Gastrocnemius medialis (tissue), 4 donors: ENCODE measurements around the gene DCC. TPM values are rescaled to one million over a fixed set of nuclear protein-coding genes. Genes with fewer than 3 reads are reported as not detected.

Experiments used
- ATAC-seq, 2 donors: fragments of 150-250 bp; one replicate each; pipeline ENCODE4 v1.9.1; 2016
- DNase-seq, 2 donors: peaks; one replicate each; pipeline ENCODE4 v3.0.0-alpha.2; 2019
- H3K27ac ChIP-seq, 4 donors: fragments of 200-600 bp; sonication (generic); 1 replicate in 1 of 4; 2 replicates in 3 of 4; pipeline ENCODE4 v1.5.1; 2016 to 2018; ENCODE audit warnings: mild to moderate bottlenecking in 2 of 4, moderate library complexity in 1 of 4
- H3K27me3 ChIP-seq, 3 donors: fragments of 200-600 bp; sonication (generic) in 2 of 3; 1 replicate in 1 of 3; 2 replicates in 2 of 3; pipeline versions ENCODE4 v1.5.1 to v1.6.0; 2016 to 2019; ENCODE audit warnings: mild to moderate bottlenecking in 1 of 3, moderate library complexity in 1 of 3
- H3K36me3 ChIP-seq, 2 donors: fragments of 200-600 bp; sonication (generic) in 1 of 2; one replicate each; pipeline ENCODE4 v1.5.1; 2017 to 2018
- H3K4me1 ChIP-seq, 2 donors: fragments of 200-600 bp; sonication (generic) in 1 of 2; one replicate each; pipeline ENCODE4 v1.5.1; 2016 to 2017; ENCODE audit warnings: mild to moderate bottlenecking in 2 of 2
- H3K4me3 ChIP-seq, 4 donors: fragments of 200-600 bp; sonication (generic) in 3 of 4; 1 replicate in 1 of 4; 2 replicates in 3 of 4; pipeline ENCODE4 v1.5.1; 2016 to 2019; ENCODE audit warnings: mild to moderate bottlenecking in 2 of 4
- H3K9me3 ChIP-seq, 3 donors: fragments of 200-600 bp; sonication (generic) in 2 of 3; 1 replicate in 1 of 3; 2 replicates in 2 of 3; pipeline ENCODE4 v1.5.1; 2016 to 2019
- POLR2A ChIP-seq, 2 donors: fragments of 450-650 bp; IDR thresholded peaks; one replicate each; pipeline ENCODE4 v1.6.1; 2017; ENCODE audit warnings: antibody characterized with exemption in 2 of 2, mild to moderate bottlenecking in 2 of 2, moderate library complexity in 2 of 2
- in situ Hi-C, 4 donors: fragments of 200-750 bp; cut with MboI; loops; one replicate each; pipeline versions ENCODE4 v1.15.0 to v1.8.0; 2017; ENCODE audit warnings: low sequenced_read_pairs in 4 of 4
- intact Hi-C: fragments of 100-400 bp; cut with DNase I; formaldehyde crosslinking; loops from one replicate; pipeline ENCODE4 v1.15.1; 2023; ENCODE audit warnings: low total_unique reads
- total RNA-seq, 4 donors: library from RNA; depleted of rRNA; stranded (reverse); fragments of >200 nt; gene quantifications; one replicate each; pipeline versions ENCODE4 v1.1.0 to v1.2.3, GENCODE V29; 2016
- TF ChIP-seq, protein P1 (sequence below), 5 experiments: fragments of 450-650 bp in 3 of 5; fragments of 200-600 bp in 2 of 5; sonication (generic) in 2 of 5; IDR thresholded peaks in 4 of 5; conservative IDR thresholded peaks in 1 of 5; 1 replicate in 4 of 5; 2 replicates in 1 of 5; pipeline ENCODE4 v1.5.1; 2016 to 2019; ENCODE audit warnings: antibody characterized with exemption in 5 of 5, mild to moderate bottlenecking in 3 of 5, moderate library complexity in 3 of 5

DCC gene
- total RNA-seq, 4 donors from 2014 or later: not detected

GRCh38 chr18:52845036-52845435 lies 505.0 kb downstream of the DCC start:
- H3K4me1 ChIP-seq: no peaks in the 10 kb centered on the region
- ATAC-seq (no peak), DNase-seq (no peak)
- no peaks in the 10 kb centered on the region for H3K9me3 ChIP-seq
- H3K27ac ChIP-seq: no peak overlapping the region
- no peak overlapping the region for H3K4me3 ChIP-seq
- in situ Hi-C loops (no loop called here), intact Hi-C loops (no loop called here)
- H3K27me3 ChIP-seq: no peaks in the 10 kb centered on the region
- TF ChIP-seq POLR2A (IDR thresholded peaks at IDR 0.05): no peak
- TF ChIP-seq, protein P1, sequence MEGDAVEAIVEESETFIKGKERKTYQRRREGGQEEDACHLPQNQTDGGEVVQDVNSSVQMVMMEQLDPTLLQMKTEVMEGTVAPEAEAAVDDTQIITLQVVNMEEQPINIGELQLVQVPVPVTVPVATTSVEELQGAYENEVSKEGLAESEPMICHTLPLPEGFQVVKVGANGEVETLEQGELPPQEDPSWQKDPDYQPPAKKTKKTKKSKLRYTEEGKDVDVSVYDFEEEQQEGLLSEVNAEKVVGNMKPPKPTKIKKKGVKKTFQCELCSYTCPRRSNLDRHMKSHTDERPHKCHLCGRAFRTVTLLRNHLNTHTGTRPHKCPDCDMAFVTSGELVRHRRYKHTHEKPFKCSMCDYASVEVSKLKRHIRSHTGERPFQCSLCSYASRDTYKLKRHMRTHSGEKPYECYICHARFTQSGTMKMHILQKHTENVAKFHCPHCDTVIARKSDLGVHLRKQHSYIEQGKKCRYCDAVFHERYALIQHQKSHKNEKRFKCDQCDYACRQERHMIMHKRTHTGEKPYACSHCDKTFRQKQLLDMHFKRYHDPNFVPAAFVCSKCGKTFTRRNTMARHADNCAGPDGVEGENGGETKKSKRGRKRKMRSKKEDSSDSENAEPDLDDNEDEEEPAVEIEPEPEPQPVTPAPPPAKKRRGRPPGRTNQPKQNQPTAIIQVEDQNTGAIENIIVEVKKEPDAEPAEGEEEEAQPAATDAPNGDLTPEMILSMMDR (IDR thresholded peaks at IDR 0.05 in 4 of 5, conservative IDR thresholded peaks at IDR 0.05 in 1 of 5): no peak
- H3K36me3 ChIP-seq: no peaks in the 10 kb centered on the region

DNA sequence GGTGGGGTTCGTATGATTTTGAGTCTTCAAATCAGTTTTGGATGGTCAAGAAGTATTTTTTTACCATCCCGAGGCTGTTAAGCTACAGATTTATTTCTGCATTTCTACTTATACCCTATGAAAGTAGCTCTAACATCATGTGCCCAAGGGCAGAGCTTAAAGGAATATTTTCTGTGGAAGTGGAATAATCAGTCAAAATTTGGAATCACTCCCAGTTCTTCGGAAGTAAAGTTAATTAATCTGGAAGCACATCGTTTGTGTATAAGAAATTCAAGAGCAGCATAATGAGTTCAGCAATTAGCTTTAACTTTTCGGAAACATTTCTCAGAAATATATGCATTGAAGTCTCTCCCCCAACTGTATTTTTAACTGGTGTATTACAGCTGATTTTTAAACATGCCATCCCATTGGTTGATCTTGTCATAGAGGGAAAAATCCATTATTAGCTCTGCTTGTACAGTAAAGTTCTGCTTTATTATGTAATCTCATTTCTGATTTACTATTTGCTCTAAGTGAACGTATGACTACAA lies 510.1 kb downstream of the DCC start:
- no peaks in the 10 kb centered on the region for H3K4me1 ChIP-seq
- no peaks in the 10 kb centered on the region for H3K36me3 ChIP-seq
- in situ Hi-C loops: no loop called here
- no peak for TF ChIP-seq POLR2A (IDR thresholded peaks at IDR 0.05)
- TF ChIP-seq, protein P1 (IDR thresholded peaks at IDR 0.05 in 4 of 5, conservative IDR thresholded peaks at IDR 0.05 in 1 of 5): no peak
- no peak for ATAC-seq
- no peaks in the 10 kb centered on the region for H3K27me3 ChIP-seq
- H3K27ac ChIP-seq: no peak overlapping the region
- intact Hi-C loops: no loop called here
- H3K9me3 ChIP-seq: no peaks in the 10 kb centered on the region
- DNase-seq: no peak
- no peak overlapping the region for H3K4me3 ChIP-seq

- ATAC-seq: no peak
- Histone ChIP-seq H3K27ac (no peak overlapping the region), H3K36me3 (no peaks in the 10 kb centered on the region), H3K4me3 (no peak overlapping the region), H3K9me3 (no peaks in the 10 kb centered on the region), H3K4me1 (no peaks in the 10 kb centered on the region), H3K27me3 (no peaks in the 10 kb centered on the region)
- intact Hi-C loops: no loop called here
- TF ChIP-seq, protein P1 (IDR thresholded peaks at IDR 0.05 in 4 of 5, conservative IDR thresholded peaks at IDR 0.05 in 1 of 5): no peak
- TF ChIP-seq POLR2A (IDR thresholded peaks at IDR 0.05): no peak
- DNase-seq: no peak
- in situ Hi-C loops: no loop called here
Observed at GRCh38 chr18:52861558-52861957, 521.6 kb downstream of the DCC start.

DNA sequence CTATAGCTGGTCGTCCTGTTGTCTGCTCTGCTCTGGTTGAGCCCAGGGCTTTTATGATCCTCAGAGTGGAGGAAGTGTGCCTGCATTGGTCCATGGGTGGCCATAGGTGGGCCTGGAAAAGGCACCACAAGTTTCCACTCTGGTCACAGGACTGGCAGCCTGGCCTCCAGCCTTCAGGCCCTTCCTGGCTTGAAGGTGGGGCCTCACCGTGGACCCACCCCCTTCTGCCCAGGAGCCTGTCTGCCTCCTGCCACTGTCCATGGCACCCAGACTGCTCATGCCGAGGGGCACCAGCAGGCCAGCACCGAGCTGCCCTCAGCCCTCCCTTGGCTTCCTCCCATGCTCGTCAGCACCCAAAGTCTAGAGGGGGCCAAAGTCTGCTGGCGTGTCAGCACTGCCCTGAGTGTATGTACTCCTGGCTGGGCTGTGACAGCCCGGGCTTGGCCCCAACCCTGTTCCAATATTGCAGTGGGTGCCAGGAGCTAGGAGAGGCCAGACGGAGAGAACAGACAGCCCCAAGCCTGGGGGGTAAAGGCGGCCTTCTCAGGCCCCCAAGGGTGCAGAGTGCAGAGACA lies 529.4 kb downstream of the DCC start:
- no peaks in the 10 kb centered on the region for H3K9me3 ChIP-seq
- DNase-seq (no peak), ATAC-seq (no peak)
- intact Hi-C loops (no loop called here), in situ Hi-C loops (no loop called here)
- no peaks in the 10 kb centered on the region for H3K36me3 ChIP-seq
- TF ChIP-seq, protein P1 (IDR thresholded peaks at IDR 0.05 in 4 of 5, conservative IDR thresholded peaks at IDR 0.05 in 1 of 5): no peak
- H3K27me3 ChIP-seq: no peaks in the 10 kb centered on the region
- no peak overlapping the region for H3K27ac ChIP-seq
- H3K4me3 ChIP-seq: no peak overlapping the region
- H3K4me1 ChIP-seq: no peaks in the 10 kb centered on the region
